ENCODE measurements around the gene REP15.
"Not testable (repeated sequence)": the region's sequence is repeated elsewhere in the genome, so short reads cannot be mapped to it uniquely, and the experiment has no call there.

The REP15 gene

GRCh38 chr12:27696293-27696652 lies at the start of gene REP15:
REP15 (plus strand) TSS chr12:27696447; CDS start chr12:27696563, 116 bp downstream.
- DNase-seq = no peak

DNA sequence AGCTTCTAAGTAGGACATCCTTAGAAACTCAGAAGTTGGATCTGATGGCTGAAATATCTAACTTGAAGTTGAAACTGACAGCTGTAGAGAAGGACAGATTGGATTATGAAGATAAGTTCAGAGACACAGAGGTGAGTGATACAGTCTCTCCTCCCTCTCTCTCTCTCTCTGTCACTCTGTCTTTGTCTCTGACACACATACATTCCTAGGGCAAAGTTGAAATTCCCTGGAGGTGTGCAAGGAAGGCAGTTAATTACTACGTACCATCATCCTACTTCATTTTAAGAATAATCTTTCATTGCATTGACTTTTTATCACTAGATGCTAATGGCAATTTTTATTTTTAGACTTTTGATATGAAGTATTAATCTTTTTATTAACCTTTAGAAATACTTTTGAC lies 46.2 kb upstream of the REP15 start:
- DNase-seq = no peak

DNA sequence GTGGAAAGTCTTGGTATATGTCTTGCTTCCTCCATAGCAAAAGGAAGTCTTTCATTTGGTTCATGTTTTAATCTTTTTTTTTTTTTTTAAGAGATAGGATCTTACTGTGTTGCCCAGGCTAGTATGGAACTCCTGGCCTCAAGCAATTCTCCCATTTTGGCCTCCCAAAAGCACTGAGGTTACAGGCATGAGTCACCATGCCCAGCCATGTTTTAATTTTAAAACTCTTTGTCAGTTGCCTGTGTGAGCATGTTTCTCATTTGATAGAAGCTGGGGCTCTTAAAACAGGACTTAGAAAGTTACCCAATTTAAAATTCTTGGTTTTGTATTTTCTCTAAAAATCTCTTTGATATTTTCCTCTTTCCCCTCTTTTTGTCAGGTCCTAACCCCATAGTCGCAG lies 45.0 kb upstream of the REP15 start:
- no peak for DNase-seq

GRCh38 chr12:27652174-27652763 lies 44.0 kb upstream of the REP15 start:
- DNase-seq = peak; percentile 36 to 85

GRCh38 chr12:27653661-27654060 lies 42.6 kb upstream of the REP15 start:
- DNase-seq = no peak

- DNase-seq = not testable (repeated sequence)
These were observed 40.8 kb upstream of the REP15 start for GRCh38 chr12:27655476-27655875.

DNA sequence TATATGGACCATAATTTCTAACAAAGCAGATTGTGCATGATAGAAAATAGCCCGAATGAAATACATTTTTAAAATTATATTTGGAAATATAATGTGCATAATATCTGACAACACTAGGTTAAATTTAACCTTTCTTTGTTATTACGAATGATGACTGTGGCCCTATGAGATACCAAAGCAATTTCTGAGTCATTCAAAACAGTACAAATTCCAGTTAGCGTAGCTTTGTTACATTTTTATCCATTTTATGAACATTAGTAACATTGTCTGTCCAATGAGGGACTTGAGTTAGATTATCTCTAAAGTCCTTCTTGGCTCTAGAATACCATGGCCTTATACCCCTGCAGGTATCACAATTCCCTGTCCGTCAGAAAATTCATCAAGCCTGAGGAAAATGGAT lies 39.0 kb upstream of the REP15 start:
- no peak for DNase-seq

- DNase-seq = no peak
These were observed 30.5 kb upstream of the REP15 start for GRCh38 chr12:27665704-27666103.

DNA sequence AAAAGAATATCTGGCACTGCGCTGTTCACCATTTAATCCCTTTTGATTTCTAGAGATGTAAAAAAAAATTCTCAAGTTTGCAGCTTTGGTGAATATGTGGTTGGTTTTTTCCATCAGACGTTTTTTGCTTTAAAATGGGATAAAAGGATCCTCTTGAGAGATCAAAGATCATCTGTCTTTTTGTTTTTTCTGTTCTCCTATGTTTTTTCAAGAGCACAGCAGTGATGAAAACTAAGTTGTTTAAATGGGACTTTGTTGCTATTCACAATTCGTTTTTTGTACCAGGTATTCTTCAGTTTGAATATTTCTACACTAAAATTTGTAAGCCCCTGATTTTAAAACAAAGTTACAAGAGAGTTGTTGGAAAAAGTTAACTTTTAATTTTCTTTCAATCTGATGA lies 29.7 kb upstream of the REP15 start:
- no peak for DNase-seq

DNA sequence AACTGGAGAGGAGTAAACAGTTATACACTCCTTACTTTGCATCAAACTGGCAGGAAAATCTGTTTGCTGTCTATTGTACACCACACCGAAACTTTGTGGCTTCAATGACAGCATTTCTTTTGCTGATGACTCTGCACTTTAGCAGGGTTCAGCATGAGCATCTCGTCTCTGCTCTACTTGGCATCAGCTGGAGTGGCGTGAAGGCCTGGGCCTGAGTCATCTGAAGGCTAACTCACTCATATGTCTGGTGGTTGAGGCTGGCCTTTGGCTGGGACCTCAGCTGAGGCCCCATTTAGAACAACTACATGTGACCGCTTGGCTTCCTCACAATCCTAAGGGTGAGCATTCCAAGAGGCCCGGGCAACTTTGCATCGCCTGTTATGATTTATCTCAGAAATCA lies 28.7 kb upstream of the REP15 start:
- no peak for DNase-seq

DNA sequence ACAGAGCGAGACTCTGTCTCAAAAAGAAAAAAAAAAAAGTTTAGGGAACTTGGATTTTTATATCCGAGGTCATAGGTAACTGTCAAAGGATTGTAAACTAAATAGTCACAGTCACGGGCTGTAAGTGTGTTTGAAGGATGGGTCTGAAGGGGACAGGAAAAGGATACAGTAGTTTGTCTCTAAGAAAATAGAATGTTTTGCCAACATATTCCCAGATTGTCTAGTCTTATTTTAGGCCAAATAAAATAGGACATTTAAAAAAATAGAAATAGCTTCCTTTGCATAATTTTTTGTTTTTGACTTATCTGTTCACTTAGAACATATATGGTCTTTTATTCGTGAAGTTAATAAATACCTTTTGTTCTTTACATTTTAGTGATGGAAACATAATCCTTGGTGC lies 24.2 kb upstream of the REP15 start:
- DNase-seq = no peak

DNA sequence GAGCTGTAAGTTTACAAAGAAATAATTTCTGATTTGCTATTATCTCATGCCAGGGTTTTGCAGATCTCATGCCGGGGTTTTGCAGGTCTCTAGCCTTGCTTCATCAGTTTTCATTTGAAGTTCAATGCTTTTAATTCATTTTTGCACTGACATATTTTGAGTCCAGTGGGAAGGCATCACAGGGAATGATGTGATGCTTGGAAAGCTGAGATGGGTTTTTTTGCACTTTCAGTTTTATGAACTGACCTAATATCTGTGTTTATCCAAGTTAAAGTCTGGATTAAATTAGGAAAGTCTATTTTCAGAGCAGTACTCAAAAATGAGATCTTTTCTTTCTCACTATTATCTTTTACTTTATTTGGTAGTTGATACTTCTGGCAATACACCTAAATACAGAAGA lies 23.6 kb upstream of the REP15 start:
- no peak for DNase-seq

GRCh38 chr12:27673101-27673718 lies 23.0 kb upstream of the REP15 start:
- DNase-seq = no peak

DNA sequence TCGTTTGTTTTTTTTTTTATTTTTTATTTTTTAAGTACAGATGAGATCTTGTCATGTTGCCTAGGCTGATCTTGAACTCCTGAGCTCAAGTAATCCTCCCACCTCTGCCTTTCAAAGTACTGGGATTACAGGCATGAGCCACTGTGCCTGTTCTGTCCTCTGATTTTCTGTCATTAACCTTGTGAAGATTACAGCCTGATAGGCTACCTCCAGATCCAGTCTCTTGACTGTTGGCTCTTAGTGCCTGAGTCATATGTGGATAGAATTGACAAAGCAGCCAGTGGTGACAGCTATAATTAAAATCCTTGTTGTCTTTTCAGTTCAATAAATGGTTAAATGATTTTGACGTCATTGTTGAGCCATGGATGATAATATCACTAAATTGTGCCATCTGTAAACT lies 21.3 kb upstream of the REP15 start:
- no peak for DNase-seq

- no peak for DNase-seq
These were observed 15.6 kb upstream of the REP15 start for GRCh38 chr12:27680619-27681018.

DNA sequence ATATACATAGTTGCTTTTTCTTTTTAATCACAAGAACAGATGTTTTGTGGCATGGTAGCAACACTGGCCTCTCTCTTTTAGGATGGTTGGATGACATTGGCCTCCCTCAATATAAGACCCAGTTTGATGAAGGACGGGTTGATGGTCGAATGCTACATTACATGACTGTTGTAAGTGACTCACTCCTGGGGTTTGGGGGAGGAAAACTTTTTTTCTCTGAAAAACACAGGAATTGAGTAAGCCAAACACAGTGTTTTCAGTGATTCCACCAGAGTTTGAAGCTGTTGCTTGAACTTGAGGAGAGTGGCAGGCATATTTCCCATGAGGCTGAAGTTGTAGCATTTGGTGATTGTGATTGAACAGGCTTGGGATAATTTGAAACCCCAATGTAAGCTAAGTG lies 13.7 kb upstream of the REP15 start:
- no peak for DNase-seq

DNA sequence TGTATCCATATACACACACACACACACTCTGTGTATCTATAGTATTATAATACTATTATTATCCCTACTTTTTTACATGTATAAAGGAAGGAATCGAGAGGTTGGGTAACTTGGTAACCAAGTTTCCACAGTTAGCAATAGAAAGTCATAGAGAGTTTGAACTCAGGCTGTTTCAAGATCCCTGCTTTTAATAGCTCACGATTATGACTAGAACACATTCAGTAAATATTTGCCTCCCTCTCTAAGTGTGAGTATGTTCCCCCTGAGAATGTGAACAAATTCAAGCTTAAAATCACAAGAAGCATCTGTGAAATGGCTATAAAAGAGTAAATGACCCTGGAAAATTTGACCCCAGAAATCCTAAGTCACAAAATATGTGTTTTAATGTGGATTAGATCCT lies 11.0 kb upstream of the REP15 start:
- no peak for DNase-seq

GRCh38 chr12:27686147-27686546 lies 10.1 kb upstream of the REP15 start:
- DNase-seq = no peak

- no peak for DNase-seq
These were observed 7.6 kb upstream of the REP15 start for GRCh38 chr12:27688671-27689070.

DNA sequence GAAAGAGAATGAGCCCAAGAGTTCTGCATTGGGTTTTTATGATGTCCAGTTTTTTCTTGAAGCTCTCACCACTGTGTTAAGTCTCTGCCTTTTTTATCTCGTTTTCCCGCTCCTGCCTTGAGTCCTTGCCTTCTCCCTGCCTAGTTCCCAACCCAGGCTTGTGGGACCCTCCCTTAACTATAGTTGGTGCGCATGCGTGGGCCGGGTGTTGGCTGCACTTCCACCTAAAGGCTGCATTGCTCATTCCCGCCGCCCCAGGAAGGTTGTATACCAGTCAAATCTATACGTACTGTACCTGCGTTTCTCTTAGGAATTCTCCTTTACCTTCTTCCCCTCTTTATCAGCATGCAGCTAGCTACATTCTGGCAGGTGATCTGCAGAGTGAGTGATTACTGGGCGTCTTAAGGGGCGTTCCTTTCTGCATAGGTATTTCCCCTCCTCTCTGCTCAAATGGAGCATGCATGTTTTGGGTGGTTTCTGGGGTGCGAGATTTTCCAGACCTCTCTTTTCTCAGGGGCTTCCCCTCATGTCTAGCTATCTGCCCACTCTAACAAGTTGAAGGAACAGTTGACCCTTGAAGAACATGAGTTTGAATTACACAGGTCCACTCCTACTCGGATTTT lies 6.6 kb upstream of the REP15 start:
- DNase-seq = no peak

GRCh38 chr12:27693403-27693802 lies 2.8 kb upstream of the REP15 start:
- no peak for DNase-seq

DNA sequence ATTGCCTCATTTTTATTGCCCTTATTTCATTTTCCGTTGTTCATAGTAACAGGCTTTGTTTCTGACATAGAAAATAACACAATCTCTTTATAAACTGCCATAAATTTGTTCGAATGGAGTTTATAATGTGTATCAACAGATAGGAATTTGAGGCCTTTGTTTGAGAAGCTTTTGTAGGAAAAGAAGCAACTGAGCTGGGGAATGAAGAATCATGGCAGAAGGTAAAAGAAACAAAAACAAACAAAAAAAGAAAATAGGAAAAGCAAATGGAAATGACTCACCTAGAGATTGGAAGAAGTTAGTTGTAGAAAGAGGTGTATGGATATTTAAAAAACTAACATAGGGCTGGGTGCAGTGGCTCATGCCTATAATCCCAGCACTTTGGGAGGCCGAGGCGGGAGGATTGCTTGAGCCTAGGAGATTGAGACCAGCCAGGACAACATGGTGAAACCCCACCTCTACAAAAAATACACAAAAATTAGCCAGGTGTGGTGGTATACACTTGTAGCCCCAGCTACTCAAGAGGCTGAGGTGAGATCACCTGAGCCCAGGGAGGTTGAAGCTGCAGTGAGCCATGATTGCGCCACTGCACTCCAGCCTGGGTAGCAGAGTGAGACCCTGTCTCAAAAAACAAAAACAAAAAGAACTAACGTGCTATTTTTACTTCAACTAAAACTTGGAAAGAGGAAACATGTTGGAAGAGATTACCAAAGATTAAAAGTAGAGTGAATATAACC lies 523 bp upstream of the REP15 start:
- no peak for DNase-seq

- DNase-seq = no peak
These were observed 767 bp downstream of the REP15 start for GRCh38 chr12:27696864-27697564.
